HepG2 (cell line): ENCODE measurements around the gene PSAP. TPM values are rescaled to one million over a fixed set of nuclear protein-coding genes. Genes with fewer than 3 reads are reported as not detected.

ENCODE experiments used
- ATAC-seq: fragments of 200-7000 bp; cut with Tn5 transposase; 3 replicates; pipeline ENCODE4 v1.9.1; 2020; ENCODE audit warnings: mild to moderate bottlenecking, moderate library complexity
- BruUV-seq: library from RNA; stranded (reverse); fragments of 400-500 nt; replicated peaks from 2 replicates; lab custom pipeline; 2021; lab: Mats Ljungman, UMichigan
- CTCF ChIA-PET: fragments of 300-600 bp; formaldehyde crosslinking; extraction: SDS; loops from one replicate; lab custom pipeline; 2021; ENCODE audit warnings: low total read pairs, inconsistent platforms, low intra/inter-chr PET ratio; lab: Yijun Ruan, JAX
- POLR2A ChIA-PET: fragments of 350-600 bp; sonication (Branson Sonifier 250); formaldehyde crosslinking; loops from one replicate; lab custom pipeline; 2020; ENCODE audit warnings: antibody characterized with exemption, inconsistent platforms; lab: Yijun Ruan, JAX
- DNase-seq: peaks from one replicate; pipeline ENCODE4 v3.0.0-alpha.2; 2015; ENCODE audit warnings: low spot score
- FAIRE-seq: peaks from 3 replicates; lab custom pipeline; 2011; peaks lifted over from hg19 to GRCh38; lab: Jason Lieb, UNC
- H2AFZ ChIP-seq: one replicate; pipeline ENCODE4 v1.6.1; 2011; ENCODE audit warnings: low read length, inconsistent platforms
- H3K27ac ChIP-seq: fragments of 300-600 bp; 3 replicates; pipeline ENCODE4 v1.8.0; 2011; ENCODE audit warnings: mixed run types, mild to moderate bottlenecking, mixed read lengths, low read length, inconsistent platforms; ENCODE audit not compliant: insufficient read depth; ENCODE audit errors: extremely low read length
- H3K27me3 ChIP-seq, 2 experiments: fragments of 200-600 bp in 1 of 2; 2 replicates in 1 of 2; 3 replicates in 1 of 2; pipeline versions ENCODE4 v1.6.0 to v1.8.0; 2011; ENCODE audit warnings: low read length in 2 of 2, mild to moderate bottlenecking in 2 of 2, moderate library complexity in 2 of 2, inconsistent platforms in 1 of 2; ENCODE audit not compliant: insufficient read depth in 2 of 2, control insufficient read depth in 1 of 2
- H3K36me3 ChIP-seq, 2 experiments: fragments of 200-600 bp in 1 of 2; replicated peaks in 1 of 2; 2 replicates in 1 of 2; 3 replicates in 1 of 2; pipeline versions ENCODE4 v1.5.1 to v1.8.0; 2011; ENCODE audit warnings: low read length in 2 of 2, inconsistent platforms in 1 of 2; ENCODE audit not compliant: insufficient read depth in 2 of 2, control insufficient read depth in 1 of 2
- H3K4me1 ChIP-seq: 2 replicates; pipeline ENCODE4 v1.5.1; 2012; ENCODE audit warnings: low read length, inconsistent platforms; ENCODE audit not compliant: insufficient read depth
- H3K4me2 ChIP-seq: 2 replicates; pipeline ENCODE4 v1.6.0; 2011; ENCODE audit warnings: low read depth, low read length, inconsistent platforms
- H3K4me3 ChIP-seq, 3 experiments: fragments of 200-600 bp in 1 of 3; sonication (generic), shearing (Covaris generic) in 1 of 3; replicated peaks in 1 of 3; 2 replicates each; pipeline ENCODE4 v1.5.1; 2011 to 2016; ENCODE audit warnings: low read length in 3 of 3, inconsistent platforms in 2 of 3, low read depth in 2 of 3, mild to moderate bottlenecking in 2 of 3, control low read depth in 1 of 3, mixed read lengths in 1 of 3; ENCODE audit not compliant: insufficient read depth in 1 of 3
- H3K79me2 ChIP-seq: one replicate; pipeline ENCODE4 v1.6.1; 2011; ENCODE audit warnings: low read length, inconsistent platforms; ENCODE audit not compliant: insufficient read depth
- H3K9ac ChIP-seq: 2 replicates; pipeline ENCODE4 v1.6.0; 2011; ENCODE audit warnings: mild to moderate bottlenecking, low read depth, low read length, inconsistent platforms; ENCODE audit not compliant: insufficient read depth
- H3K9me3 ChIP-seq: 2 replicates; pipeline ENCODE4 v1.5.1; 2012; ENCODE audit warnings: mild to moderate bottlenecking, low read length
- H4K20me1 ChIP-seq: 2 replicates; pipeline ENCODE4 v1.6.0; 2011; ENCODE audit warnings: inconsistent platforms, mild to moderate bottlenecking, low read length, moderate library complexity; ENCODE audit not compliant: insufficient read depth
- ATF7-NPFF ChIP-seq: sonication (generic); formaldehyde crosslinking; IDR thresholded peaks from 2 replicates; pipeline ENCODE4 v1.8.1; 2023; ENCODE audit warnings: mild to moderate bottlenecking, low read depth, missing genetic modification reagents, moderate library complexity
- ATM ChIP-seq: fragments of 450-650 bp; IDR thresholded peaks from 2 replicates; pipeline ENCODE4 v1.7.1; 2017; ENCODE audit warnings: mild to moderate bottlenecking, borderline replicate concordance
- FOXC1 ChIP-seq: sonication (generic); formaldehyde crosslinking; IDR thresholded peaks from 2 replicates; pipeline ENCODE4 v1.8.0; 2022; ENCODE audit warnings: mild to moderate bottlenecking, missing genetic modification reagents, borderline replicate concordance
- GPN1 ChIP-seq: sonication (generic); formaldehyde crosslinking; IDR thresholded peaks from 2 replicates; pipeline ENCODE4 v1.5.1; 2020; ENCODE audit warnings: missing genetic modification reagents, borderline replicate concordance
- HES4 ChIP-seq: sonication (generic); formaldehyde crosslinking; IDR thresholded peaks from 2 replicates; pipeline ENCODE4 v1.9.0; 2021; ENCODE audit warnings: mild to moderate bottlenecking, missing genetic modification reagents, borderline replicate concordance
- HOXD1 ChIP-seq: sonication (generic); formaldehyde crosslinking; IDR thresholded peaks from 2 replicates; pipeline ENCODE4 v1.5.0; 2020; ENCODE audit warnings: missing genetic modification reagents
- JUNB ChIP-seq: sonication (generic); formaldehyde crosslinking; IDR thresholded peaks from 2 replicates; pipeline ENCODE4 v1.8.0; 2022; ENCODE audit warnings: missing genetic modification reagents, mild to moderate bottlenecking, borderline replicate concordance
- KDM2A ChIP-seq: sonication (generic); formaldehyde crosslinking; IDR thresholded peaks from 2 replicates; pipeline ENCODE4 v1.4.0; 2020; ENCODE audit warnings: low read depth, missing genetic modification reagents, borderline replicate concordance
- KLF15 ChIP-seq: sonication (generic); formaldehyde crosslinking; IDR thresholded peaks from 2 replicates; pipeline ENCODE4 v1.8.1; 2023; ENCODE audit warnings: borderline replicate concordance, mild to moderate bottlenecking, inconsistent platforms, missing genetic modification reagents, mixed read lengths
- SOX5 ChIP-seq: IDR thresholded peaks from 2 replicates; pipeline ENCODE4 v1.6.1; 2016; ENCODE audit warnings: borderline replicate concordance
- TBP ChIP-seq: sonication (generic); formaldehyde crosslinking; IDR thresholded peaks from 2 replicates; pipeline ENCODE4 v1.5.0; 2020; ENCODE audit warnings: missing genetic modification reagents
- U2AF2 ChIP-seq: fragments of 200-400 bp; formaldehyde crosslinking; IDR thresholded peaks from 2 replicates; pipeline ENCODE4 v1.6.1; 2017; ENCODE audit warnings: low read depth, mild to moderate bottlenecking, low read length
- ZNF12 ChIP-seq: sonication (generic); formaldehyde crosslinking; IDR thresholded peaks from 2 replicates; pipeline ENCODE4 v1.5.0; 2020; ENCODE audit warnings: missing genetic modification reagents
- ZNF180 ChIP-seq: sonication (generic); formaldehyde crosslinking; IDR thresholded peaks from 2 replicates; pipeline ENCODE4 v1.4.0; 2020; ENCODE audit warnings: low read depth, missing genetic modification reagents, borderline replicate concordance
- ZNF777 ChIP-seq: sonication (generic); formaldehyde crosslinking; IDR thresholded peaks from 2 replicates; pipeline ENCODE4 v1.4.0; 2020; ENCODE audit warnings: missing genetic modification reagents
- ZNF841 ChIP-seq: sonication (generic); formaldehyde crosslinking; IDR thresholded peaks from 2 replicates; pipeline ENCODE4 v1.8.1; 2023; ENCODE audit warnings: missing genetic modification reagents, borderline replicate concordance
- WGBS: methylation state at CpG from one replicate; pipeline ENCODE4 v1.1.6; 2017; ENCODE audit warnings: low lambda C conversion rate; 5-methylcytosine and 5-hydroxymethylcytosine counted together
- in situ Hi-C: cut with HindIII; loops from 2 replicates; pipeline ENCODE4 v1.10.0; 2017; ENCODE audit warnings: low pct_unique_long_range_greater_than_20kb; ENCODE audit not compliant: extremely low pct_ligation_motif_present
- intact Hi-C: fragments of 100-400 bp; cut with micrococcal nuclease; formaldehyde crosslinking; loops from one replicate; pipeline ENCODE4 v1.10.0; 2022; ENCODE audit not compliant: unreplicated experiment
- polyA plus RNA-seq, 8 experiments: library from polyadenylated mRNA; depleted of rRNA in 3 of 8; stranded (reverse) in 7 of 8; unstranded in 1 of 8; fragments of >200 nt; fragmentation: Illumina TruSeq in 4 of 8; extraction: Trizol in 4 of 8; gene quantifications; 2 replicates each; pipeline versions ENCODE4 v1.2.1 to v1.2.3, GENCODE V29; 2011 to 2016; ENCODE audit warnings: low read depth in 4 of 8, missing spikeins in 1 of 8, mixed read lengths in 1 of 8; ENCODE audit not compliant: insufficient read depth in 1 of 8
- total RNA-seq, 5 experiments: library from RNA; depleted of rRNA; stranded (reverse); fragments of >200 nt; fragmentation: Illumina TruSeq; extraction: Trizol; gene quantifications; 2 replicates each; pipeline ENCODE4 v1.2.3, GENCODE V29; 2016; ENCODE audit warnings: low read depth in 1 of 5
- TF ChIP-seq, protein P1 (sequence below): sonication (generic); formaldehyde crosslinking; IDR thresholded peaks from 2 replicates; pipeline ENCODE4 v1.4.0; 2020; ENCODE audit warnings: missing genetic modification reagents

PSAP gene
- total and polyA plus RNA-seq, 2 of the 13 experiments (the other 11 are each of a cell fraction or from before 2014, with no cell fraction given): 323 to 643 TPM

DNA sequence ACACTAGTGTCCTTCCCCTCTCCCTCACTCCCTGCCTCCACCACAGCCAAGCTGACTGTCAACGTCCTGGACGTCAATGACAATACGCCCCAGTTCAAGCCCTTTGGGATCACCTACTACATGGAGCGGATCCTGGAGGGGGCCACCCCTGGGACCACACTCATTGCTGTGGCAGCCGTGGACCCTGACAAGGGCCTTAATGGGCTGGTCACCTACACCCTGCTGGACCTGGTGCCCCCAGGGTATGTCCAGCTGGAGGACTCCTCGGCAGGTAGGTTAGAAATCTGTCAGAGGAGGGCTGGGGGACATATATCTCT, 52.8 kb downstream of the PSAP start:
- no peak for FAIRE-seq
- H3K36me3 ChIP-seq: no peaks in the 10 kb centered on the region
- BruUV-seq: no TSS peak
- H2AFZ ChIP-seq: no peak overlapping the region
- in situ Hi-C loops: no loop called here
- H3K4me3 ChIP-seq: no peak overlapping the region
- peaks cover 8% of the 10 kb centered on the region; the same call in 1 of the 2 replicates for H3K4me1 ChIP-seq
- no peaks in the 10 kb centered on the region for H4K20me1 ChIP-seq
- intact Hi-C loops: no loop called here
- no peaks in the 10 kb centered on the region for H3K9me3 ChIP-seq
- TF ChIP-seq U2AF2 (no peak), ZNF180 (no peak), SOX5 (no peak), TBP (CRISPR knock-in tag) (no peak), GPN1 (no peak), ATM (no peak), HOXD1 (CRISPR knock-in tag) (no peak), FOXC1 (CRISPR knock-in tag) (no peak), ATF7-NPFF (CRISPR knock-in tag) (no peak), KDM2A (CRISPR knock-in tag) (no peak), ZNF12 (no peak), JUNB (CRISPR knock-in tag) (no peak), HES4 (CRISPR knock-in tag) (no peak), KLF15 (CRISPR knock-in tag) (no peak), ZNF777 (CRISPR knock-in tag) (no peak), ZNF841 (CRISPR knock-in tag) (no peak)
- TF ChIP-seq, protein P1, sequence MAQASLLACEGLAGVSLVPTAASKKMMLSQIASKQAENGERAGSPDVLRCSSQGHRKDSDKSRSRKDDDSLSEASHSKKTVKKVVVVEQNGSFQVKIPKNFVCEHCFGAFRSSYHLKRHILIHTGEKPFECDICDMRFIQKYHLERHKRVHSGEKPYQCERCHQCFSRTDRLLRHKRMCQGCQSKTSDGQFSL: no peak
- TF ChIP-seq, all 625 proteins: peak for 0
- ATAC-seq (no peak), DNase-seq (no peak)
- ChIA-PET CTCF (no interaction called here), POLR2A (no interaction called here)
- Histone ChIP-seq H3K79me2 (no peaks in the 10 kb centered on the region), H3K4me2 (no peak overlapping the region), H3K27ac (no peak overlapping the region), H3K27me3 (peaks cover 0 to 3% of the 10 kb centered on the region in 2 experiments; a peak in 2 of 5 replicates), H3K9ac (no peak overlapping the region)
- WGBS: 26% methylated on average over 5 of the region's 6 CpGs
